Measurements from ENCODE around the gene ZBTB45.
"Not testable (repeated sequence)": the region's sequence is repeated elsewhere in the genome, so short reads cannot be mapped to it uniquely, and the experiment has no call there.

Gene ZBTB45

GRCh38 chr19:58474997-58475713 is 44.5 kb downstream of the ZBTB45 start:
- DNase-seq = no peak

DNA sequence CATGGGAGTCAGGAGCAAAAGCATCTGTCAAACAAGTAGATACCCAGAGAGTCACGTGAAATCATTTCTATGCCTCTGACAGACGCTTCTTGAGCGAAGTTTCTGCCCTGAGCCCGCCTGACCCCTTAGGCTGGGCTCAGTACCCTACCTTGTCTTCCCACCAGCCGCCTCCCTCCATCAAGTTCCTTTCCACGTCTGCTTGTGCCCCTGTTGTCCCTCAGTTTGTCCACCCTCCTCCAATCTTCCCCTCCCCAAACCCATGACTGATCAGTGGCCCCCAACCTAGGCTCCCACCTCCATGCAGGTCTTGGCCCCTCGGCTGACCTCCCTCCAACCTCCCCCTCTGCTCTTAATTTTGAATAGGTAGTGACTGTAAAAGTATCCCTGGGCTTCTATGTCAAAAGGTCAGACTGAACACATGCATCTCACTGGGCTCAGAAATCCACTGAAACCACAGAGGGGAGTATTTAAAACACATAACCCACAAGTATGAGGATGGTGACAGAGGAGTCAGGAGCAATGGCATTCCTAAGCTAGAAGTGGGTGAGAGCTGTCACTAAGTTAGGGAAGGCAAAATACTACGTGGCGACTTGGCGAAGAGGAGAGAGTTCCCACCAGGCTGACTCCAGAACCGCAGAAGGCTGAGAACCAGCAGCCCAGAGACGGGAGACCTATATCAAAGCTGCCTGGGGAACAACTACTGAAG is 45.2 kb downstream of the ZBTB45 start:
- DNase-seq = no peak

DNA sequence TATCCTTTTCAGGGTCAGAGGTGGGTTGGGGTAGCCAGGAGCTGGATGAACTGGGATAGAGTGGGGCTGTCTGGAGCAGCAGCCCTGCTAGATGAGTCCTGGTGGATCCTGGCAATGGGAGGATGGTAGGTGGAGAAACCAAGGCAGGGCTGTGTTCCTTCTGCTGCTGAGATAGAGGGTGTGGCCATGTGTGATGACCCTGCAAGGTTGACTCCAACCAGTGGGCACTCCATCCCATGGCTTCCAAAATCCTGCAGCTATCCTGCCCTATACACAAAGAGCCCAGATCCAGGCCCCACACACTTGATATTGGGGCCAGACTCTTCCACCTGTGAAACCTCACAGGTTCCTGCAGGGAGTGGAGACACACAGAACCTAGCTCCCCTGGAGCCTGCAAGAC is 45.8 kb downstream of the ZBTB45 start:
- no peak for DNase-seq

DNA sequence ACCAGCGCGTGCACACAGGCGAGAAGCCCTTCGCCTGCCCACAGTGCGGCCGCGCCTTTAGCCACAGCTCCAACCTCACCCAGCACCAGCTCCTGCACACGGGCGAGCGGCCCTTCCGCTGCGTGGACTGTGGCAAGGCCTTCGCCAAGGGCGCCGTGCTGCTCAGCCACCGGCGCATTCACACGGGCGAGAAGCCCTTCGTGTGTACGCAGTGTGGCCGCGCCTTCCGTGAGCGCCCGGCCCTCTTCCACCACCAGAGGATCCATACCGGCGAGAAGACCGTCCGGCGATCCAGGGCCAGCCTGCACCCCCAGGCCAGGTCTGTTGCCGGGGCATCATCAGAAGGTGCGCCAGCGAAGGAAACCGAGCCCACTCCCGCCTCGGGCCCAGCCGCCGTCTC is 47.9 kb downstream of the ZBTB45 start:
- DNase-seq = no peak

GRCh38 chr19:58470837-58471543 is 48.6 kb downstream of the ZBTB45 start:
- DNase-seq = not testable (repeated sequence)

- no peak for DNase-seq
These were observed 50.2 kb downstream of the ZBTB45 start for GRCh38 chr19:58469241-58470013.

GRCh38 chr19:58468216-58468839 is 51.3 kb downstream of the ZBTB45 start:
- DNase-seq = no peak

DNA sequence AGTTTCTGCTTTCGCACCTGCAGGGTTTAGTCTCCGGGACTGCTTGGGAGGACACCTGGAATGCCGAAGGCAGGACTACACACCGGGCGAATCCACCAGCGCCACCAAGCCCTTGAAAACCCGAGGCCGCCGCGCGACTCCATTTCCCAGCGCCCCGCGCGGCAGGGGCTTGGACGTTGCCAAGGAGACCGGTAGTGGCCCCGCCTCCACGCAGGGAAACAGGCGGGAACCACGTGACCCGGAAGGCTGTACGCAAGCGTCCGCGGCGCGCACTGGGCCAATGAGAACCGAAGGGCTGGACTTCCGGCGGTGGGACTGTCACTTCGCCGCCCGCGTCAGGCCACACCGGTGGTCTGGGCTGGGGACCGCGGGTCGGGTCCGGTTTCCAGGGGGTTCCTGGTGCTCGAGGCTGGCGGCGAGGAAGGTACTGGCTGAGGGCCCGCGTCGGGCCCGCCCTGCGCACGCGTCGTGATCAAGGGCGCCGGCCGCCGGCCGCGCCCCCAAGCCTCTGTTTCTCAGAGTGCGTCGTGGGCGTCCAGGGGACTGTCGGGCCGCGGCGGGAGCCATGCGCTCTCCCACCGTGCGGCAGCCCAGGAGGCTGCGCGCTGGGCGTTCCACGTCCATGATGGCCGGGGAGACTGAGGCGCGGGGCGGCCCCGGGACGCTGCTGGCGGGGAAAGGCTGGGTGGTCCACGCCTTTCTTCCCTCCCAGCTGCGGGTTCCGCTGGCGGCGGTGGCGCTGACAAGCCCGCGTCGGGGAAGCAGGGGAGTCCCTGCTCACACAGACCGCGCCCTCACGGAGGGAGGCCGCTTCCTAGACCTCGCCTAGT is 52.6 kb downstream of the ZBTB45 start, which contains the start of gene ZNF324:
TSS of gene ZNF324 (plus strand) at position 321 of the 830 bp plus-strand sequence. CDS start 2,106 bp downstream, outside the sequence.
- DNase-seq = peak; percentile 86 to 92

DNA sequence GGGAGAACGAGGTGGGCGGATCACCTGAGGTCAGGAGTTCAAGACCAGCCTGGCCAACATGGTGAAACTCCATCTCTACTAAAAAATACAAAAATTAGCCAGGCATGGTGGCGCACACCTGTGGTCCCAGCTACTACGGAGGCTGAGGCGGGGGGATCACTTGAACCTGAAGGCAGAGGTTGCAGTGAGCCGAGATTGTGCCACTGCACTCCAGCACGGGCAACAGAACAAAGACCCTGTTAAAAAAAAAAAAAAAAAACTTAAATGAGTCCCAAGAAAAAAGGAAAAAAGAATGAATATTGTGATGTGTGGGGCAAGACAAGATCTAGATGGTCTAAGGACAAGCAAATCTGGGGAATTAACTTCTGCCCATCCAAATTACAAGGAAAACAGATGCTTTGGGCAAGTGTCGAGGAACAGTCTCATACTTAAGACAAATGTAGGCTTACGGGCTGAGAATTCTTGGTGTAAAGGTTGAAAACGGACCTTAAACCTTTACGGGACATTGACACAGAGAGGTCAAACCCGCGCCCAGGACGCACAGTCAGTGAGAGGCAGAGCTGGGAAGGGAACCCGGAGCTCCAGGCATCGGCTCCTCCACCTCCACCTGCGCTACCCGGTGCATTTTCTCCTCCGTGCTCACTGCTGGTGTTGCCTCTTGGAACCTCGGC is 53.4 kb downstream of the ZBTB45 start:
- DNase-seq = no peak
